HepG2 (cell line): ENCODE measurements around the gene NENF. TPM values are rescaled to one million over a fixed set of nuclear protein-coding genes. Genes with fewer than 3 reads are reported as not detected.
A peak's percentile ranks its signal among the peaks of the same experiment; 100 is the strongest.

Source experiments
- ATF7 ChIP-seq, 2 experiments: fragments of 450-650 bp in 1 of 2; sonication (generic) in 1 of 2; formaldehyde crosslinking in 1 of 2; IDR thresholded peaks; 2 replicates each; pipeline versions ENCODE4 v1.4.0 to v1.6.1; 2016 to 2020; ENCODE audit warnings: antibody characterized with exemption in 1 of 2, mild to moderate bottlenecking in 1 of 2, missing genetic modification reagents in 1 of 2
- GABPA ChIP-seq, 2 experiments: IDR thresholded peaks; 2 replicates each; pipeline ENCODE4 v1.6.1; 2011 to 2016; ENCODE audit warnings: low read depth in 2 of 2, low read length in 1 of 2, missing biosample characterization in 1 of 2, missing genetic modification characterization in 1 of 2
- KDM3A ChIP-seq: IDR thresholded peaks from 2 replicates; pipeline ENCODE4 v1.6.1; 2018; ENCODE audit warnings: low read depth, missing compliant biosample characterization
- KLF6 ChIP-seq: IDR thresholded peaks from 2 replicates; pipeline ENCODE4 v1.8.0; 2016; ENCODE audit warnings: missing biosample characterization, missing genetic modification reagents
- MAFG ChIP-seq: sonication (generic); formaldehyde crosslinking; IDR thresholded peaks from 2 replicates; pipeline ENCODE4 v1.5.1; 2020; ENCODE audit warnings: mild to moderate bottlenecking, missing genetic modification reagents
- NAIF1 ChIP-seq: sonication (generic); formaldehyde crosslinking; IDR thresholded peaks from 2 replicates; pipeline ENCODE4 v1.5.0; 2020; ENCODE audit warnings: mild to moderate bottlenecking, missing genetic modification reagents, borderline replicate concordance
- RARA ChIP-seq: IDR thresholded peaks from 2 replicates; pipeline ENCODE4 v1.6.1; 2016; ENCODE audit warnings: missing genetic modification reagents, missing compliant biosample characterization
- RCOR2 ChIP-seq: IDR thresholded peaks from 2 replicates; pipeline ENCODE4 v1.6.1; 2016; ENCODE audit warnings: missing biosample characterization, missing genetic modification reagents
- RNF2 ChIP-seq: fragments of 450-650 bp; conservative IDR thresholded peaks from 2 replicates; pipeline ENCODE4 v1.6.1; 2016; ENCODE audit warnings: low read depth
- SAP130 ChIP-seq: IDR thresholded peaks from 2 replicates; pipeline ENCODE4 v1.6.1; 2016; ENCODE audit warnings: low read depth
- SIX1 ChIP-seq: sonication (generic); formaldehyde crosslinking; IDR thresholded peaks from 2 replicates; pipeline ENCODE4 v1.4.0; 2020; ENCODE audit warnings: missing genetic modification reagents, borderline replicate concordance
- SMAD3 ChIP-seq: sonication (generic); formaldehyde crosslinking; IDR thresholded peaks from 2 replicates; pipeline ENCODE4 v1.4.0; 2020; ENCODE audit warnings: missing genetic modification reagents
- SOX13 ChIP-seq, 3 experiments: fragments of 450-650 bp in 1 of 3; sonication (generic) in 1 of 3; formaldehyde crosslinking in 1 of 3; IDR thresholded peaks in 2 of 3; conservative IDR thresholded peaks in 1 of 3; 2 replicates each; pipeline versions ENCODE4 v1.5.0 to v1.6.1; 2016 to 2020; ENCODE audit warnings: antibody characterized with exemption in 1 of 3, mild to moderate bottlenecking in 1 of 3, missing compliant biosample characterization in 1 of 3, missing genetic modification reagents in 1 of 3, moderate library complexity in 1 of 3
- SOX6 ChIP-seq, 2 experiments: fragments of 450-650 bp in 1 of 2; sonication (generic) in 1 of 2; formaldehyde crosslinking in 1 of 2; IDR thresholded peaks; 2 replicates each; pipeline versions ENCODE4 v1.4.0 to v1.6.1; 2017 to 2020; ENCODE audit warnings: antibody characterized with exemption in 1 of 2, mild to moderate bottlenecking in 1 of 2, missing genetic modification reagents in 1 of 2
- SRSF1 ChIP-seq: fragments of 200-400 bp; formaldehyde crosslinking; optimal IDR thresholded peaks from 2 replicates; pipeline ENCODE3; 2017; ENCODE audit warnings: mild to moderate bottlenecking, low read depth, low read length, moderate library complexity
- TEAD2 ChIP-seq: sonication (generic); formaldehyde crosslinking; IDR thresholded peaks from 2 replicates; pipeline ENCODE4 v1.9.0; 2021; ENCODE audit warnings: missing genetic modification reagents
- ZNF136 ChIP-seq: sonication (generic); formaldehyde crosslinking; IDR thresholded peaks from 2 replicates; pipeline ENCODE4 v1.8.1; 2022; ENCODE audit warnings: low read depth, mild to moderate bottlenecking, moderate library complexity, missing genetic modification reagents
- ZNF234 ChIP-seq: sonication (generic); formaldehyde crosslinking; conservative IDR thresholded peaks from 2 replicates; pipeline ENCODE4 v1.5.1; 2020; ENCODE audit warnings: mild to moderate bottlenecking, missing genetic modification reagents
- ZNF275 ChIP-seq: sonication (generic); formaldehyde crosslinking; IDR thresholded peaks from 2 replicates; pipeline ENCODE4 v1.8.0; 2022; ENCODE audit warnings: missing genetic modification reagents, mild to moderate bottlenecking, inconsistent platforms, borderline replicate concordance
- ZNF296 ChIP-seq: sonication (generic); formaldehyde crosslinking; conservative IDR thresholded peaks from 2 replicates; pipeline ENCODE4 v1.5.0; 2020; ENCODE audit warnings: mild to moderate bottlenecking, missing genetic modification reagents
- ZNF34 ChIP-seq: sonication (generic); formaldehyde crosslinking; IDR thresholded peaks from 2 replicates; pipeline ENCODE4 v1.4.0; 2020; ENCODE audit warnings: mild to moderate bottlenecking, missing genetic modification reagents, borderline replicate concordance
- ZNF451 ChIP-seq: sonication (generic); formaldehyde crosslinking; IDR thresholded peaks from 2 replicates; pipeline ENCODE4 v1.5.0; 2020; ENCODE audit warnings: mild to moderate bottlenecking, missing genetic modification reagents
- ZNF564 ChIP-seq: sonication (generic); formaldehyde crosslinking; IDR thresholded peaks from 2 replicates; pipeline ENCODE4 v1.8.1; 2023; ENCODE audit warnings: mild to moderate bottlenecking, missing genetic modification reagents
- ZNF605 ChIP-seq: sonication (generic); formaldehyde crosslinking; IDR thresholded peaks from 2 replicates; pipeline ENCODE4 v1.8.0; 2022; ENCODE audit warnings: mild to moderate bottlenecking, missing genetic modification reagents
- ZNF652 ChIP-seq: IDR thresholded peaks from 2 replicates; pipeline ENCODE4 v1.6.1; 2016; ENCODE audit warnings: low read depth, borderline replicate concordance
- ZNF788 ChIP-seq: sonication (generic); formaldehyde crosslinking; IDR thresholded peaks from 2 replicates; pipeline ENCODE4 v1.5.0; 2020; ENCODE audit warnings: mild to moderate bottlenecking, missing genetic modification reagents, borderline replicate concordance
- polyA plus RNA-seq, 8 experiments: library from polyadenylated mRNA; depleted of rRNA in 3 of 8; stranded (reverse) in 7 of 8; unstranded in 1 of 8; fragments of >200 nt; fragmentation: Illumina TruSeq in 4 of 8; extraction: Trizol in 4 of 8; gene quantifications; 2 replicates each; pipeline versions ENCODE4 v1.2.1 to v1.2.3, GENCODE V29; 2011 to 2016; ENCODE audit warnings: low read depth in 4 of 8, missing spikeins in 1 of 8, mixed read lengths in 1 of 8; ENCODE audit not compliant: insufficient read depth in 1 of 8
- total RNA-seq, 5 experiments: library from RNA; depleted of rRNA; stranded (reverse); fragments of >200 nt; fragmentation: Illumina TruSeq; extraction: Trizol; gene quantifications; 2 replicates each; pipeline ENCODE4 v1.2.3, GENCODE V29; 2016; ENCODE audit warnings: low read depth in 1 of 5

The NENF gene
- total and polyA plus RNA-seq, 2 of the 13 experiments (the other 11 are each of a cell fraction or from before 2014, with no cell fraction given) = 31.7 to 40.4 TPM

GRCh38 chr1:212414328-212415106 lies 18.2 kb upstream of the NENF start, which contains the start of gene PACC1 (continued):
- TF ChIP-seq ZNF275 (CRISPR knock-in tag) = no peak
- TF ChIP-seq TEAD2 (CRISPR knock-in tag) = no peak
- TF ChIP-seq KDM3A (CRISPR knock-in tag) = peak; percentile 54; the same call in 1 of the 2 replicates
- no peak; the same call in 1 of the 2 replicates for TF ChIP-seq RNF2
- TF ChIP-seq SRSF1 = peak; percentile 19
- TF ChIP-seq RCOR2 (CRISPR knock-in tag) = no peak
- no peak for TF ChIP-seq SIX1 (CRISPR knock-in tag)
- TF ChIP-seq GABPA (IDR thresholded peaks at IDR 0.05; ENCODE audit: low read depth, low read length) = no peak
- peak; percentile 62; the same call in 1 of the 2 replicates for TF ChIP-seq GABPA (CRISPR knock-in tag; IDR thresholded peaks at IDR 0.05; ENCODE audit: low read depth)
- no peak for TF ChIP-seq MAFG (CRISPR knock-in tag)
- no peak for TF ChIP-seq ZNF451 (CRISPR knock-in tag)
- TF ChIP-seq SOX13 (IDR thresholded peaks at IDR 0.05) = no peak
- peak in 1 of 2 experiments; percentile 15; a peak in 2 of 4 replicates for TF ChIP-seq SOX13 (CRISPR knock-in tag; conservative IDR thresholded peaks at IDR 0.05 in 1 of 2, IDR thresholded peaks at IDR 0.05 in 1 of 2)
- TF ChIP-seq RARA (CRISPR knock-in tag) = no peak; the same call in 1 of the 2 replicates
- TF ChIP-seq ZNF296 (CRISPR knock-in tag) = no peak
- peak; percentile 80 for TF ChIP-seq SAP130 (CRISPR knock-in tag)
- TF ChIP-seq ATF7 (IDR thresholded peaks at IDR 0.05) = no peak
- no peak for TF ChIP-seq ATF7 (CRISPR knock-in tag; IDR thresholded peaks at IDR 0.05)
- TF ChIP-seq ZNF136 = no peak; the same call in 1 of the 2 replicates
- TF ChIP-seq NAIF1 = no peak
- TF ChIP-seq KLF6 (CRISPR knock-in tag) = peak; percentile 77; the same call in 1 of the 2 replicates
- TF ChIP-seq SOX6 (IDR thresholded peaks at IDR 0.05) = no peak
- TF ChIP-seq SOX6 (CRISPR knock-in tag; IDR thresholded peaks at IDR 0.05) = peak; percentile 9; the same call in 1 of the 2 replicates
- no peak for TF ChIP-seq ZNF234 (CRISPR knock-in tag)
- no peak; the same call in 1 of the 2 replicates for TF ChIP-seq SMAD3
- TF ChIP-seq ZNF788 (CRISPR knock-in tag) = peak; percentile 82; the same call in 1 of the 2 replicates
- TF ChIP-seq ZNF564 (CRISPR knock-in tag) = no peak
- no peak for TF ChIP-seq ZNF652 (CRISPR knock-in tag)
- no peak; the same call in 1 of the 2 replicates for TF ChIP-seq ZNF605 (CRISPR knock-in tag)
- TF ChIP-seq ZNF34 (CRISPR knock-in tag) = no peak
